ENCODE results near the gene COL20A1. TPM values are rescaled to one million over a fixed set of nuclear protein-coding genes. Genes with fewer than 3 reads are reported as not detected.

COL20A1 gene
- total RNA-seq, 1 donor from 2014 or later = not detected

DNA sequence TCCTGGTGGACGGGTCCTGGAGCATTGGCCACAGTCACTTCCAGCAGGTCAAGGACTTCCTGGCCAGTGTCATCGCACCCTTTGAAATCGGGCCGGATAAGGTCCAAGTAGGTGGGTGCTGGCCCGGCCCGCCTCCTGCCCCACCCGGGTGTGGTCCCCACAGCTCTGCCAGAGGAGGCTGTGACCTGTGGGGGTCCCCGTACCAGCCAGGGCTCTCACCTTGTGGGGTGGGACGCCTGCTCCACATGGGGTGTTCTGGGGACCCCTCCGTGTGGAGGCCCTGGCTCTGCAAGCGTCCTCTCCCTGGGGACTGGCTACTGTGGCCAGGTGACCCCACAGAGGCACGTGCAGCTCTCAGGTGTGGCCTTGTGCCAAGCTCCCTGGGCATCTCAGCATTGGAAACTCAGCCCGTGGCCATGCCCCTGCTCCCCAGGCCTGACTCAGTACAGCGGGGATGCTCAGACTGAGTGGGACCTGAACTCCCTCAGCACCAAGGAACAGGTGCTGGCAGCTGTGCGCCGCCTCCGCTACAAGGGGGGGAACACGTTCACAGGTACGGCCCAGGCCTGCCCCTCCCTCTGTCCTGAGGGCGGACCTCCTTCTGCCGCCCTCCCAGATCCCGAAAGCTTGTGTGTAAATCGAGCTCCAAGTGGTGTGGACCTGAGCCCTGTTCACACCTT, 14.7 kb downstream of the COL20A1 start:
- TF ChIP-seq, protein P1, sequence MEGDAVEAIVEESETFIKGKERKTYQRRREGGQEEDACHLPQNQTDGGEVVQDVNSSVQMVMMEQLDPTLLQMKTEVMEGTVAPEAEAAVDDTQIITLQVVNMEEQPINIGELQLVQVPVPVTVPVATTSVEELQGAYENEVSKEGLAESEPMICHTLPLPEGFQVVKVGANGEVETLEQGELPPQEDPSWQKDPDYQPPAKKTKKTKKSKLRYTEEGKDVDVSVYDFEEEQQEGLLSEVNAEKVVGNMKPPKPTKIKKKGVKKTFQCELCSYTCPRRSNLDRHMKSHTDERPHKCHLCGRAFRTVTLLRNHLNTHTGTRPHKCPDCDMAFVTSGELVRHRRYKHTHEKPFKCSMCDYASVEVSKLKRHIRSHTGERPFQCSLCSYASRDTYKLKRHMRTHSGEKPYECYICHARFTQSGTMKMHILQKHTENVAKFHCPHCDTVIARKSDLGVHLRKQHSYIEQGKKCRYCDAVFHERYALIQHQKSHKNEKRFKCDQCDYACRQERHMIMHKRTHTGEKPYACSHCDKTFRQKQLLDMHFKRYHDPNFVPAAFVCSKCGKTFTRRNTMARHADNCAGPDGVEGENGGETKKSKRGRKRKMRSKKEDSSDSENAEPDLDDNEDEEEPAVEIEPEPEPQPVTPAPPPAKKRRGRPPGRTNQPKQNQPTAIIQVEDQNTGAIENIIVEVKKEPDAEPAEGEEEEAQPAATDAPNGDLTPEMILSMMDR (IDR thresholded peaks at IDR 0.05; ENCODE audit: insufficient read depth, low read length, poor library complexity, severe bottlenecking) = no peak
- no peaks in the 10 kb centered on the region for H3K36me3 ChIP-seq (ENCODE audit: control insufficient read depth, insufficient read depth, low read length)
- peaks cover 30% of the 10 kb centered on the region for H3K27me3 ChIP-seq (ENCODE audit: control insufficient read depth, insufficient read depth, low read length)
- H3K4me3 ChIP-seq (ENCODE audit: low read depth, low read length) = no peak overlapping the region
- DNase-seq (ENCODE audit: low read depth) = no peak

DNA sequence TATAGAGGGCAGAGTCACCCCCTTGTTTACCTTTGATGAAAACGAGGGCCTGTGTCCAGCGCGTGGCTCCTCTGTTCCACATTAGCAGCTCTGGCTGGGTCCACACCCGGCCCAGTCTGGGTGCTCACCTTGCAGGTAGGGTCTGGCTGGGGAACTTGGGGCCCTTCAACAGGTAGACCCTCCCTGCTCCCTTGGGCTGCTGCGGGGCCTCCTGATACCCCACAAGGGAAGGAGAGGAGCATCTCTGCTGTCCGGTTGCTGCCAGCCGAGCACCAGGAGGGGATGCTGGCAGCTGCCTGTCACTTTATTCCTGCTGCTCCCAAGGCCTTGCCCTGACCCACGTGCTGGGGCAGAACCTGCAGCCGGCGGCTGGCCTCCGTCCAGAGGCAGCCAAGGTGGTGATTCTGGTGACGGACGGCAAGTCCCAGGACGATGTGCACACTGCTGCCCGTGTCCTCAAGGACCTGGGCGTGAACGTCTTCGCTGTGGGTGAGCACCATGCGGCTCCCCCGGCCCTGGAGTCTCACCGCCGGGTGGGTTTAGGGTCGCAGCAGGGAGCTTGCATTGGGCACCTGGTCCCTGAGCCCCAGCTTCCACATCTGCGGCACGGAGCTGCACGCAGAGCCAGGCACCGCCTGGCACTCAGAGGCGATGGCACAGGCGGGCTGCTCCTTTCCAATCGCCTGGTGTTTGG, 15.4 kb downstream of the COL20A1 start:
- TF ChIP-seq, protein P1 (IDR thresholded peaks at IDR 0.05; ENCODE audit: insufficient read depth, low read length, poor library complexity, severe bottlenecking) = no peak
- no peak for DNase-seq (ENCODE audit: low read depth)
- Histone ChIP-seq H3K27me3 (ENCODE audit: control insufficient read depth, insufficient read depth, low read length) (peaks cover 35% of the 10 kb centered on the region), H3K36me3 (ENCODE audit: control insufficient read depth, insufficient read depth, low read length) (no peaks in the 10 kb centered on the region), H3K4me3 (ENCODE audit: low read depth, low read length) (no peak overlapping the region)

DNA sequence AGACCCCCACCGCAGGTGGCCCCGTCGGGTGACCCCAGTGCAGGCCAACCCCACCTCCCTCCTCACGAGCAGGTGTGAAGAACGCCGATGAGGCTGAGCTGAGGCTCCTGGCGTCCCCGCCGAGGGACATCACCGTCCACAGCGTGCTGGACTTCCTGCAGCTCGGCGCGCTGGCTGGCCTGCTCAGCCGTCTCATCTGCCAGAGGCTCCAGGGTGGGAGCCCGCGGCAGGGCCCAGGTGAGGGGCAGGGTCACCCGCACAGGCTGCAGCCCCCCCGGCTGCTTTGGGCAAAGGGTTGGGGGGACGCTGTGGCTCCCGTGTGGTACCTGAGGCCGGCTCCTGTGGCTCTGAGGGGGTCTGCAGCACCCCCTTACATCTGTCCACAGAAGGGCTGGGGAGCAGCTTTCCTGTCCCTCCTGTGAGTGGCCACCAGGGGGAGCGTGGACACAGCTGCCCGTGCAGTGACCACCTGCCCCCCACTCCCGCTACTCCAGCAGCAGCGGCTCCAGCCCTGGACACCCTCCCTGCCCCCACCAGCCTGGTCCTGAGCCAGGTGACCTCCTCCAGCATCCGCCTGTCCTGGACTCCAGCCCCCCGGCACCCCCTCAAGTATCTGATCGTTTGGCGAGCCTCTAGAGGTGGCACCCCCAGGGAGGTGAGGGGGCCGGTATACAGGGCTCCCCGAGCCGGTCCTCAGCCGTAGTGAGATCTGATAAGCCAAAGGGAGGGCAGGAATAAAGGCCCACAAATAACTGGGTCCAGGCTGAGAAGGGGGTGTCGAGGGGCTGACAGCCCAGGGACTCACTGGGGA, 16.5 kb downstream of the COL20A1 start:
- TF ChIP-seq, protein P1 (IDR thresholded peaks at IDR 0.05; ENCODE audit: insufficient read depth, low read length, poor library complexity, severe bottlenecking) = peak; percentile 90
- Histone ChIP-seq H3K36me3 (ENCODE audit: control insufficient read depth, insufficient read depth, low read length) (no peaks in the 10 kb centered on the region), H3K27me3 (ENCODE audit: control insufficient read depth, insufficient read depth, low read length) (peaks cover 35% of the 10 kb centered on the region), H3K4me3 (ENCODE audit: low read depth, low read length) (no peak overlapping the region)
- DNase-seq (ENCODE audit: low read depth) = no peak

DNA sequence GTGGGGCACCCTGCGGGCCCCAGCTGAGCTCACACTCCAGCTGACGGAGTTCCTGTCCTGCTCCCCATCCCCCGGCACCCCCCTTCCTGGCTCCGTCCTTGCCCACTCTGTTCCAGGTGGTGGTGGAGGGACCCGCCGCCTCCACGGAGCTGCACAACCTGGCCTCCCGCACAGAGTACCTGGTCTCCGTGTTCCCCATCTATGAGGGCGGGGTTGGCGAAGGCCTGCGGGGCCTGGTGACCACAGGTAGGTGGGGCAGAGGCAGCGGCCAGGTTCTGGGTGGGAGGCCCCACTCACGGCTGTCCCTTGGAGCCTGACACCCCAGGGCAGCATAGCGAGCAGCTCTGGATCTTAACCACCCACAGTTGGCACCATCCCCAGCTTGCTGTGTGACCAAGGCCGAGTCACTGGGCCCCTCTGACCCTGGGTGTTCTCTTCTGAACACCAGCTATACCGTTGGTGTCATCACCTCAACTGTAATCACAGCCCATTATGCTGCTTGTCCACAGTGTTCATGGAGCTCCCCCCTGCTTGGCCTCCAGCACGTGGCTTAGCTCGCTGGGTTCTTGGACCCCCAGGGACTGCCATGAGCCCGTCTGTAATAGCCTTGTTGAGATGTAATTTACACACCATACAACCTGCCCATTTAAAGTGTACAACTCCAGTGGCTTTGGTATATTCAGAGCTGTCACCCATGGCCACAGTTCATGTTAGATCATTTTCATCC, 17.4 kb downstream of the COL20A1 start:
- DNase-seq (ENCODE audit: low read depth) = peak; percentile 7
- Histone ChIP-seq H3K27me3 (ENCODE audit: control insufficient read depth, insufficient read depth, low read length) (peaks cover 38% of the 10 kb centered on the region), H3K36me3 (ENCODE audit: control insufficient read depth, insufficient read depth, low read length) (no peaks in the 10 kb centered on the region), H3K4me3 (ENCODE audit: low read depth, low read length) (no peak overlapping the region)
- TF ChIP-seq, protein P1 (IDR thresholded peaks at IDR 0.05; ENCODE audit: insufficient read depth, low read length, poor library complexity, severe bottlenecking) = no peak

DNA sequence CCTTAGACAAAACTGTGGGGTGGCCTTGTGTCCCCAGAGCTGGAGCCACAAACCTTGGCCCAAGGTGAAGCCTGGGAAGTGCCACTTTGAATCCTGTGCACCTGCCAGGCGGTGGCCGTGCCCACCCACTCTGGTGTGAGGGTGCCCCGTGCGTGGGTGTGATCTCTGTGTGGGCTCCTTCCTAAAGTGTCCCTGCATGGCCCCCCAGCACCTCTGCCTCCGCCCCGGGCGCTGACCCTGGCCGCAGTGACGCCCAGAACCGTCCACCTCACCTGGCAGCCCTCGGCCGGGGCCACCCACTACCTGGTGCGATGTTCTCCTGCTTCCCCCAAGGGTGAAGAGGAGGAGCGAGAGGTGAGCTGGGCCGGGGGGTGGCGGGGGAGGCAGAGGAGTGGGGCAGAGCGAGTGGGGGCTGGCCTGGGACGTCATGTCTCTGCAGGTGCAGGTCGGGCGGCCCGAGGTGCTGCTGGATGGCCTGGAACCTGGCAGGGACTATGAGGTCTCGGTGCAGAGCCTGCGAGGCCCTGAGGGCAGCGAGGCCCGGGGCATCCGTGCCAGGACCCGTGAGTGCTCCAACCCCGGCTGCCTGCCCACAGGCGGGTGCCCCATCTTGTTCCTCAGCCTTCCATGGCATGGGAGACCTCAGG, 18.3 kb downstream of the COL20A1 start:
- H3K27me3 ChIP-seq (ENCODE audit: control insufficient read depth, insufficient read depth, low read length) = peaks cover 35% of the 10 kb centered on the region
- TF ChIP-seq, protein P1 (IDR thresholded peaks at IDR 0.05; ENCODE audit: insufficient read depth, low read length, poor library complexity, severe bottlenecking) = no peak
- DNase-seq (ENCODE audit: low read depth) = no peak
- no peak overlapping the region for H3K4me3 ChIP-seq (ENCODE audit: low read depth, low read length)
- H3K36me3 ChIP-seq (ENCODE audit: control insufficient read depth, insufficient read depth, low read length) = no peaks in the 10 kb centered on the region
